Keratinocyte (primary cell): ENCODE data around the gene RAB3B.

Experiments
- CTCF ChIP-seq, 3 experiments: IDR thresholded peaks in 1 of 3; conservative IDR thresholded peaks in 1 of 3; optimal IDR thresholded peaks in 1 of 3; 2 replicates in 2 of 3; 3 replicates in 1 of 3; pipeline versions ENCODE3 to v1.5.1; 2011; ENCODE audit warnings: low read length in 3 of 3, mild to moderate bottlenecking in 3 of 3, moderate library complexity in 2 of 3, control low read depth in 1 of 3, inconsistent platforms in 1 of 3; ENCODE audit not compliant: insufficient read depth in 2 of 3; ENCODE audit errors: extremely low read depth in 1 of 3
- EZH2 ChIP-seq: IDR thresholded peaks from one replicate; pipeline ENCODE4 v1.6.1; 2012; ENCODE audit warnings: inconsistent platforms, mild to moderate bottlenecking, low read length, moderate library complexity

DNA sequence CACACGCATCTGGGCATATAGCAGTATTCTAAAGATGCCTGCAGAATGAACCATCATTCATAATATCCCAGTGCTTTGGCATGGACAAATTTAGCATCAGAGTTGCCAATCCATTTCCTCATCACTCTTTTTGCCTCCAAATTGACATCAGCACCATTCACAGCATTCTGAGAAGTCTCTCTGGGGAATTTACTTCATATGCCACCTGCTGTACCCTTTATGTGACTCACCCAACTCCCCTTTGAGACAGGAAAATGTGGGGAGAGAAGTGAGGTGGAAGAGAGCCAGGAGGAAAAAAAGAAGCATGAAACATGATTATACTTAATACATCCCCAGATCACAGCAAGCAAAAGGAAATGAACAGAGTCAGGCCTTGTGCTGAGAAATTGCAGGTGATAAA, 37.4 kb downstream of the RAB3B start:
- TF ChIP-seq CTCF (optimal IDR thresholded peaks at IDR 0.05 in 1 of 3, IDR thresholded peaks at IDR 0.05 in 1 of 3, conservative IDR thresholded peaks at IDR 0.05 in 1 of 3; ENCODE audit: extremely low read depth in 1 of 3, insufficient read depth in 2 of 3, low read length in 3 of 3) (no peak), EZH2 (no peak)
